ENCODE results near the gene SHD.

Gene SHD

GRCh38 chr19:4328243-4328990 lies 49.4 kb downstream of the SHD start:
- DNase-seq, result peak; percentile 91 to 94

- peak in 1 of 2 experiments; percentile 14 for DNase-seq
Measured at GRCh38 chr19:4328991-4329681, 50.1 kb downstream of the SHD start.

- DNase-seq, result no peak
Measured at GRCh38 chr19:4329858-4330257, 50.8 kb downstream of the SHD start.

GRCh38 chr19:4334929-4335570 lies 56.0 kb downstream of the SHD start:
- DNase-seq, result no peak

- DNase-seq, result no peak
Measured at GRCh38 chr19:4337906-4338440, 58.9 kb downstream of the SHD start.

- peak in 1 of 2 experiments; percentile 20 for DNase-seq
Measured at GRCh38 chr19:4338441-4339355, 59.6 kb downstream of the SHD start, which contains the start of gene STAP2. Gene STAP2, minus strand, starts transcription at chr19:4338827. Its CDS starts 74 bp downstream, at chr19:4338753.

Data from activated CD4-positive, alpha-beta T cell treated with anti-CD3 and anti-CD28 coated beads, Interleukin-2, amount 50 U/mL, for 4 hours (primary cell).